Type B pancreatic cell (in vitro differentiated cells): ENCODE results near the gene GALK2. TPM values are rescaled to one million over a fixed set of nuclear protein-coding genes. Genes with fewer than 3 reads are reported as not detected.

ENCODE experiments used
- DNase-seq: peaks from one replicate; pipeline ENCODE4 v3.0.0; 2021; ENCODE audit warnings: mixed read lengths; ENCODE audit not compliant: unreplicated experiment; ENCODE audit errors: extremely low spot score
- H3K27ac Mint-ChIP-seq: 2 replicates; pipeline ENCODE4 v1.8.0; 2021; ENCODE audit warnings: mild to moderate bottlenecking, mixed read lengths
- H3K27me3 Mint-ChIP-seq: 2 replicates; pipeline ENCODE4 v1.8.0; 2021; ENCODE audit warnings: mixed read lengths
- H3K36me3 Mint-ChIP-seq: 2 replicates; pipeline ENCODE4 v1.8.0; 2021; ENCODE audit warnings: mixed read lengths
- H3K4me1 Mint-ChIP-seq: one replicate; pipeline ENCODE4 v1.8.0; 2021; ENCODE audit warnings: mixed read lengths; ENCODE audit not compliant: unreplicated experiment
- H3K4me3 Mint-ChIP-seq: 2 replicates; pipeline ENCODE4 v1.8.0; 2021; ENCODE audit warnings: mild to moderate bottlenecking, mixed read lengths
- H3K9me3 Mint-ChIP-seq: 2 replicates; pipeline ENCODE4 v1.8.0; 2021; ENCODE audit warnings: mixed read lengths
- CTCF ChIP-seq: fragments of 200-600 bp; sonication (generic); conservative IDR thresholded peaks from 2 replicates; pipeline ENCODE4 v1.5.0; 2021; ENCODE audit warnings: antibody characterized with exemption, mild to moderate bottlenecking
- total RNA-seq: library from RNA; stranded (reverse); gene quantifications from 2 replicates; pipeline ENCODE4 v1.2.1, GENCODE V29; 2021; ENCODE audit warnings: low replicate concordance

Gene GALK2
- total RNA-seq, 1 donor from 2014 or later: 24.9 TPM

- TF ChIP-seq CTCF: no peak
- Mint-ChIP-seq H3K4me1 (peaks cover 12% of the 10 kb centered on the region), H3K4me3 (no peak overlapping the region), H3K9me3 (peaks cover 5% of the 10 kb centered on the region), H3K27ac (no peak overlapping the region), H3K27me3 (no peaks in the 10 kb centered on the region), H3K36me3 (peaks cover 42% of the 10 kb centered on the region)
- no peak for DNase-seq
Observed at GRCh38 chr15:49293941-49294340, 123.9 kb downstream of the GALK2 start.

GRCh38 chr15:49296258-49296657 is 126.2 kb downstream of the GALK2 start:
- Mint-ChIP-seq H3K4me1 (no peaks in the 10 kb centered on the region), H3K4me3 (no peak overlapping the region), H3K36me3 (peaks cover 52% of the 10 kb centered on the region), H3K27me3 (no peaks in the 10 kb centered on the region), H3K9me3 (peaks cover 10% of the 10 kb centered on the region), H3K27ac (no peak overlapping the region)
- no peak for TF ChIP-seq CTCF
- no peak for DNase-seq

- no peak for DNase-seq
- H3K27me3 Mint-ChIP-seq: no peaks in the 10 kb centered on the region
- H3K4me3 Mint-ChIP-seq: no peak overlapping the region
- peaks cover 44% of the 10 kb centered on the region for H3K36me3 Mint-ChIP-seq
- H3K4me1 Mint-ChIP-seq: no peaks in the 10 kb centered on the region
- no peak for TF ChIP-seq CTCF
- no peak overlapping the region for H3K27ac Mint-ChIP-seq
- peaks cover 10% of the 10 kb centered on the region for H3K9me3 Mint-ChIP-seq
Observed at GRCh38 chr15:49297584-49297983, 127.5 kb downstream of the GALK2 start.

- no peak for TF ChIP-seq CTCF
- Mint-ChIP-seq H3K4me1 (no peaks in the 10 kb centered on the region), H3K9me3 (peaks cover 10% of the 10 kb centered on the region), H3K36me3 (peaks cover 41% of the 10 kb centered on the region), H3K27me3 (no peaks in the 10 kb centered on the region), H3K4me3 (peak overlapping the region; percentile 32), H3K27ac (peak overlapping the region; percentile 73)
- no peak for DNase-seq
Observed at GRCh38 chr15:49300856-49301255, 130.8 kb downstream of the GALK2 start.

GRCh38 chr15:49301562-49301961 is 131.5 kb downstream of the GALK2 start:
- H3K27ac Mint-ChIP-seq: peak overlapping the region; percentile 73
- no peak overlapping the region for H3K4me3 Mint-ChIP-seq
- peaks cover 10% of the 10 kb centered on the region for H3K9me3 Mint-ChIP-seq
- no peaks in the 10 kb centered on the region for H3K4me1 Mint-ChIP-seq
- no peak for TF ChIP-seq CTCF
- DNase-seq: no peak
- H3K36me3 Mint-ChIP-seq: peaks cover 41% of the 10 kb centered on the region
- no peaks in the 10 kb centered on the region for H3K27me3 Mint-ChIP-seq

GRCh38 chr15:49303003-49303402 is 133.0 kb downstream of the GALK2 start:
- Mint-ChIP-seq H3K9me3 (peaks cover 4% of the 10 kb centered on the region), H3K27me3 (no peaks in the 10 kb centered on the region), H3K27ac (no peak overlapping the region), H3K4me3 (no peak overlapping the region), H3K36me3 (peaks cover 39% of the 10 kb centered on the region), H3K4me1 (no peaks in the 10 kb centered on the region)
- no peak for TF ChIP-seq CTCF
- DNase-seq: no peak
